GM21786 (cell line): Measurements from ENCODE around the gene GPC5.
"Not testable (repeated sequence)": the region's sequence is repeated elsewhere in the genome, so short reads cannot be mapped to it uniquely, and the experiment has no call there.

Experiments
- ATAC-seq: cut with Tn5 transposase; IDR thresholded peaks from one replicate; pipeline ENCODE4 v1.9.1; 2021; ENCODE audit not compliant: unreplicated experiment

GPC5 gene

DNA sequence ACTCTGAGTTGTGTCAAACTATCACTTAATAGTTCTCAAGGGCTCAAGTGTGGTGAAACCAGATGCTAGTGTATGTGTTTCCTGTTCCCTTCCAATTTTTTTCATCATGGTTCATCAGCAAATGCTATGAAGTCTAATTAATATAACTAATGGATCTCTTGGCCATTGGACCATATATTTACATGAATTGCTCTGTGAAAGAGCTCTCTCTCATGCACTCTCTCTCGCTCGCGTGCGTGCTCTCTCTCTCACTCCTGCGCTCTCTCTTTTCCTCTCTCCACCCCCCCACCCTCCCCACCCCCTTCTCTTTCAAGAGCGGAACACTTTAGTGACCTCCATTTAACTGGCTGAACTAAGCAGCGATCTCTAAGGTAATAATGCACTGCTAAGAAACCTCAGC lies 1281.2 kb downstream of the GPC5 start:
- no peak for ATAC-seq

DNA sequence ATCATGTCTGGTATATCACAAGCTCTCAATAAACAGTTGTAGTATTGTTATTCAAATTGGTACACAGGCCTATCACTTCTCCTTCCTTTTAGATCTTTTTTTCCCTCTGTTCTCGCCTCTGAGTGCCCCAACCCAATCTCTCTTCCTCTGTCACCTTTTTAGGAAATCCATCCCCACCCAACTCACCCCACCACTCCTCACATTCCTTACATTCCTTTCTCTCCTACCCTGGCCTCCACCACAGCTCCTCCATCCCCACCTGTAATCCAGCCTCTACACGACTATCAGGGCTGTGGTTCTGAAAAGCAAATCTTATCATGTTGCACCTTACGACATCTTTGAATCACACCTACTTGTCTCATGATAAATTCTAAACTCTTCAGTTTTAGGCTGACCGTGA lies 1282.8 kb downstream of the GPC5 start:
- ATAC-seq, result no peak

DNA sequence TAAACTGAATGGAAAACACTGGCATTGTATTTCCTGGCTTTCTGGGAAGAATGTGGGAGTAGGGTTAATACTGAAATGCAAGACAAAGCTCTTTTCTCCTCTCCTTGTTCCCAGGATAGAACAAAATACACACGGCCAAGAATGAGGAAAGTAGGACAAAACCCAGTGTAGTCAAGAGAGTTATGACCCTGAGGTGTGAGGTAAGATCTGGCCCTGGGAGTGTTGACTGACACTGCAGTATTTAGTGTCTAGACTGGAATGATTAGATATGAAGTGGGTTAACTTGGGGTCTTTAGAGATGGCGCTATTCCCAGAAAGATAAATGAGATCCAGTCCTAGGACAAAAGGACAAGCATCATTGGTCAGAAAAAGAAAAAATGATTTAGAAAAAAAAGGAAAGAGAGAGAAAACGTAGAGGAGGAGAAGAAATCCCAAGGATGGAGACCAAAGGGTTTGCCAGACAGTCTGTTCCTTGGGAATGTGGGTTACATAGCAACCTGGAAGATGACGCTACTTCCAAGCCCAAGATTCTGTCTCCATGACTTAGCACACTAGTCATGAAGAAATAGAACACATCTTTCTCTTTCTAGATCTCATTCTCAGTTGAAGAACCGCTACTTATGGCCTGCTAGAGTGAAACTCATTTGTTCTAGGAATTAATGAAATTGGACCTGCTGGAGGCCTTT lies 1284.6 kb downstream of the GPC5 start:
- ATAC-seq, result no peak

DNA sequence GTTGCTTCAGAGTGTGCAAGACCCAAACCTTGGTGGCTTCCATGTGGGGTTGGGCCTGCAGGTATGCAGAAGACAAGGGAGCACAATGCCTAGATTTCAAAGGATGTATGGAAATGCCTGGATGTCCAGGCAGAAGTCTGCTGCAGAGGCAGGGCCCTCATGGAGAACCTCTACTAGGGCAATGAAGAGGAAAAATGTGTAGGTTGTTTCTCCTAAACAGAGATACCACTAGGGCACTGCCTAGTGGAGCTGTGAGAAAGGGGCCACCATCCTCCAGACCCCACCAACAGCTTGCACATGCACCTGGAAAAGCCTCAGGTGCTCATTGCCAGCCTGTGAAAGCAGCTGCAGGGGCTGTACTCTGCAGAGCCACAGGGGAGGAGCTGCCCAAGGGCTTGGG lies 1295.6 kb downstream of the GPC5 start:
- ATAC-seq, result no peak

DNA sequence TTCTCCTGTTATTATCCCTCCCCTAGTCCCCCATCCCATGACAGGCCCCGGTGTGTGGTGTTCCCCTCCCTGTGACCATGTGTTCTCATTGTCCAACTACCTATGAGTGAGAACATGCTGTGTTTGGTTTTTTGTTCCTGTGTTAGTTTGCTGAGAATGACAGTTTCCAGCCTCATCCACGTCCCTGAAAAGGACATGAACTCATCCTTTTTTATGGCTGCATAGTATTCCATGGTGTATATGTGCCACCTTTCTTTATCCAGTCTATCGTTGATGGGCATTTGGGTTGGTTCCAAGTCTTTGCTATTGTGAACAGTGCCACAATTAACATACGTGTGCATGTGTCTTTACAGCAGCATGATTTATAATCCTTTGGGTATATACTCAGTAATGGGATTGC lies 1297.4 kb downstream of the GPC5 start:
- ATAC-seq, result not testable (repeated sequence)

DNA sequence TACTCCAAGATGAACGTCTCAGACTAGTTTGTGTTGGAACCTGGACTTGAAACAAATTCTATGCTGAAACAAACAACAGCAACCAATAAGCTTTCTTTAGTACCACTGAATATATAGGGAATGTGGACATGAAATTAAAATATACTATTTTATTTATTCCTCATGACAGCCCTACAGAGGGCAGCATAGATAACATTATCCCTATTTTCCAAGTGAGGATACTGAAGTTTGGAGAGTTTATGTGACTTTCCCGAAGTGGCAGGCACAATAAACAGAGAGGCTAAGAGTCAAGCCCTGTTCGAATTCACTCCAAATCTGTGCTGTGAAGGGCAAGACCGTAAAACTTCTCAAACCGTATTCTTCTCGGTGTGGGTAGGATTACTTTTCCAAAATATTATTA lies 1318.3 kb downstream of the GPC5 start:
- no peak for ATAC-seq

DNA sequence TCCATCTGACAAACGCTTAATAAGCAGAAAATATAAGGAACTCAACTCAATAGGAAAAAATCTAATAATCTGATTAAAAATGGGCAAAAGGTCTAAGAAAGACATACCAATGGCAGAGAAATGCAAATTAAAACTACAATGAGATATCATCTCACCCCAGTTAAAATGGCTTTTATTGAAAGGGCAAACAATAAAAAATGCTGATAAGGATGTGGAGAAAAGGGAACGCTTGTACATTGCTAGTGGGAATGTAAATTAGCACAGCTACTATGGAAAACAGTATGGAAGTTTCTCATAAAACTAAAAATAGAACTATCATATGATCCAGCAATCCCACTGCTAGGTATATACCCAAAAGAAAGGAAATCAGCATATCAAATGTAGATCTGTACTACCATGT lies 1319.4 kb downstream of the GPC5 start:
- no peak for ATAC-seq

DNA sequence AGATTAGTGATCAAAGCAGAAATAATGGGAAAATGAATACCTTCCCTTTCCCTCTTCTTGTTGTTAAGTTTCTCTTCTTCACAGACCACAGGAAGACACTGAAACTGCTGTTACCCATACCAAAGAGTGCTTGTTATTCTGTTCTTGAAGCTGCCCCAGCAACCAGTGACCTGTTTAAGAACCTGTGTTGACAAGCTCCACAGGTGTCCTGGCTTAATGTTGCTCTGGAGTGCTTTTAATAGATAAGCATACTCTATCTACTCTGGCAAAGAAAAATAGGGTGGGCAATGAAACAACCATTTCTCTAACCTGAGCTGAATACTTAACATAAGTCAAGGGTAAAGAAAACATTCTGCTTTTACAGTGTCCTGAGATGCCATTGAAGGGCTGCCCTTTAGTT lies 1321.4 kb downstream of the GPC5 start:
- no peak for ATAC-seq

DNA sequence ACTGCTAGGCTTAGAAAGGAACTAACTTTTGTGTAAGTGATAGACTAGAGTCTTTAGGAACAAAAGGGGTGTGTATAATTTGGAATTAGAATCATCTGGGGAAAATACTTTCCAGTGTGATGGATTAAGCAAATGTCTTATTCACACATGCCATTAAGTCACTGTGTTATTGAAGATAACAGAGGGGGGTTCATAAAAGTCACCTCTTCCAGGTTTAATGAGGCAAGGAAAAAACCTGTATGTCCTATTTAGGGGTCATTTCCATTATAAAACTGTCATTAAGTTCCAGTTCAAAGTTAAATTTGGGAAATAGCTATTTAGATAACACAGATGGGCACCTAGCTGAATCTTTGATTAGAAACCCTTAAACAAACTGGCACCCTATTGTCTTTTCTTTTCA lies 1323.2 kb downstream of the GPC5 start:
- no peak for ATAC-seq

DNA sequence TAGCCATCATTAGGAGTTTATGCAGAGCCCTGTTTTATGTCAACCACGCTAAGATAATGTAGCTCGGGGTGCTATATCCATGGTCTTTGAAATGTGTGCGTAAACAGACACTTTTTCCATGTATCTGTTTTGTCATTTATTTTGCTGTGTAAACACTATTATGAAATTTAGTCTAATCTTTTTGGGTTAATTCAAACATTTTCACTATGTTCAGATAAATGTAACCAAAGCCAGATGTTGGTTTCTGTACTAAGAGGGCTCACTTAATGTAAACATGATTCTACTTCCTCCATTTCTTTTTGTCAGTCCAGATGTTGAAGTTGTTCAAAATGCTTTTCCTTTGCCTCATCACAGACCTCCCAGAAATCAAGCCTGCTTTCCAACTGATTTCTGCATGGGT lies 1328.7 kb downstream of the GPC5 start:
- ATAC-seq, result no peak

DNA sequence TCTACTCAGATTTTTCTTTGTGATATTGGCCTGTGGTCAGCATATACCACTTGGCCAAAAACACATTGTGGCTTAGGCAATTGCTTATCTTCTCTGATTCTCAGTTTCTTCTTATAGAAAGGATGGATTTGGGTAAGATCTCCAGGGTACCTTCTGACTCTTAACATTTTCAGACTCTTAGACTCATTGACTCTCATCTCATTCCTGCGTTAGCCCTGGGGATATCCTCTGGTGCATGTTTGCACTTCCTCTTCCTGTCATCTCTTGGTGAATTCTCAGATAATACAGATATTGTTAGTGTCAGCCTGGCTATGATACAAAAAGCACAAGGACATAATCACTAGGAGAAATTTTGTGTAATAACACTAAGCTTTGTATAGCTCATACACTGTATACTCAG lies 1335.6 kb downstream of the GPC5 start:
- ATAC-seq, result no peak

DNA sequence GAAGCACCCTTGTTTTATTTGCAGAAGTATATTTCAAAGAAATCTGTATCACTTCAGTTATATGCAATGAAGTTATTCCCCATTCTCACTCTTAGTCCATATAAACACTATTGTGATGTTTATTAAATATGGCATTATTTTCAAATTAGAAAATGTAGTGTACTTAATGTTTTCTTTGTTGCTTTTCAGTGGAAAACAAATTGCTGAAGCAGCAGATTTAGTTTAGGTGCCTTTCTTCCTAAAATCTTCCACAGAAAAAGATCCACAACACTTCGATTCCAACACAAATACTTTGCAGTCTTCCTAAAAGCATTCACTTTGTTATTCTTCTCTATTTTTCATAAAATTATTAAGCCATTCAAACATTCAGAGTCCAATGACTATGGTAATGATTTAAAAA lies 1336.1 kb downstream of the GPC5 start:
- ATAC-seq, result no peak

DNA sequence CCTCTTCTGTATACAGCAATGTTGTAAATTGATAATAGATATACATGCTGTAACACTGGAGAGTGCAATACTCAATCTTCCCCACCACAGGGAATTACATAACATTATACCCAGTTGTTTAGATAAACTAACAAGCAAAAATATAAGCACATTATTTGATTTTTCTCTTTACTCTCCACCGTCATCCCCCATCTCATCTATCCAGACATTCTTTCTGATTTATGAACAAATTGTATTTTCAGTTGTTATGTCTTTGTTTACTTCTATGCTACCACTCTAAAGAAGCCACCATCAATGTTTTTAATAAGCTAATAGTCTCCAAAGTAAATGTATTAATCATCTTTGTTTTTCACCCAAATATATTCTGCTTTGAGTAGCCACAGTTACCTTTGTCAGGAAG lies 1337.5 kb downstream of the GPC5 start:
- ATAC-seq, result no peak

DNA sequence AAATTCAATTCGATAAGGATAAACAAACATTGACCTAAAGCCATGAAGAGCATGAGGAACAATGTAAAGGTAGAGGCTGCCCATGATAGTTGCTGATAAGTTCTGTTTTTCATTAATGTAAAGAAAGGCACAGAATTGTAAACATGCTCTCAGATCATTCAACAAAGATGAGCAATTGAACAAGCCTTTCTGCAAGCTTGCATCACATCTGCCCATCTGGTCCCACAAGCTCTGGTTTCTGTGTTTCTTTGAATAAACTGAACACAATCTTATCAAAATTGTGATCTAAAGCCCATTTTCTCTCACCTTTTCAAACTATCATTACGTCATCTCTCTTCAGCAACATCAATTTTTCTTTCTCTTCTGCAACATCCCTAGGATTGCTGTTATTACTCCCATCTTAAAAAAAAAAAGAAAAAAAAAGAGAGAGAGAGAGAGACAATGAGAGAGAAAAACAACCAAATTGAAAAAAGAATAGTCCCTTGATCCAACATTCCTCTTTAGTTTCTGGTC lies 1340.9 kb downstream of the GPC5 start:
- no peak for ATAC-seq

DNA sequence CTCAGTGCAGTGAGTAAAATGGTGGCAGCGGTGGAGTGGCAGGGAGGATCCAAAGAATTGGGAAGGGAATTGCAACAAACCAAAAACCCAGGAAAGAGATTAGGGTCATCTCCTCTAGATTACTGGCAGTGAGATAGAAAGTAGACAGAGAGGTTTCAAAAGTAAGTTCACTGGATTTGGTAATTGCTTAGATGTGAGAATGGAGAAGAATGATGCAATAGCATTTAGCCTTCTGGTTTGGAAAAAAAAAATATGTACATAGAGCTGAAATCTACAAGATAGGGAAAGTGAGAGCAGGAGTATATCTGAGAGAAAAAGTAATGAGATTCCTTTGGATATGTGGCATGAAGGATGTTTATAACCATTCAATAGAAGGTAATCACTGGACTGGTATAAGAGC lies 1345.6 kb downstream of the GPC5 start:
- ATAC-seq, result no peak

DNA sequence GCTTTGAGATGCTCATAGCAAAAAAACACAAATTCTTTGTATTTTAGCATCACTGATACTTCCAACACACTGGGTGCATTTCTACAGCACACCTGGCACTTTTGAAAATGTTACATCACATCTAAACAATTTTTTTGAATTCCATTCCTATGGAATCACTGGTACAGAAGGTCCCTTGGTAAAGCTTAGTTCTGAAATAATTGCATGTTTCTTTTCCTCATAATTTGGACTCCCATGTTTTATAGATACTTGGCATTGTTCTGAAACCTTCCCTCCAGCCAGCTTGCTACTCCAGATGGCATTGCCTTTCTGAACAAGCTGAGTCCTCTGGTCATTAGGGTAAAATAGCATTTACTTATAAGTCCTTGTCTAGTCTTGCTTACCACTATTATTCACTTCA lies 1346.8 kb downstream of the GPC5 start:
- no peak for ATAC-seq

DNA sequence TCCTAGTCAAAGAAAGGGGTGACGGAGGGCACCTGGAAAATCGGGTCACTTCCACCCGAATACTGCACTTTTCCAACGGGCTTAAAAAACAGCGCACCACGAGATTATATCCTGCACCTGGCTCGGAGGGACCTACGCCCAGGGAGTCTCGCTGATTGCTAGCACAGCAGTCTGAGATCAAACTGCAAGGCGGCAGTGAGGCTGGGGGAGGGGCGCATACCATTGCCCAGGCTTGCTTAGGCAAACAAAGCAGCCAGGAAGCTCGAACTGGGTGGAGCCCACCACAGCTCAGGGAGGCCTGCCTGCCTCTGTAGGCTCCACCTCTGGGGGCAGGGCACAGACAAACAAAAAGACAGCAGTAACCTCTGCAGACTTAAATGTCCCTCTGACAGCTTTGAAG lies 1354.3 kb downstream of the GPC5 start:
- ATAC-seq, result not testable (repeated sequence)

DNA sequence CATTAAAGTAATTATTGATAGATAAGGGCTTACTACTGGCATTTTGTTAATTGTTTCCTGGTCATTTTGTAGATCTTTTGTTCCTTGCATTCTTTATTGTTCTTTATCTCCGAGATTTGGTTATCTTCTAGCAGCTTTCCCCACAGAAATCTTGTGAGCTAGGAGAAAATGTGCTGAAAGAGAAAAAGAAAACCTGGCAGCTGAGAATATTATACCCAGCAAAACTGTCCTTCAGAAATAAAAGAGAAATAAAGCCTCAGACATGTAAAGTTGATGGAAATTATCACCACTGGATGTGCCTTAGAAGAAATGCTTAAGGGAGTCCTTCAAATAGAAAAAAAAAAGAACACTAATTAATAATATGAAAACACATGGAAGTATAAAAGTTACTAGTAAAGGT lies 1363.3 kb downstream of the GPC5 start:
- no peak for ATAC-seq

DNA sequence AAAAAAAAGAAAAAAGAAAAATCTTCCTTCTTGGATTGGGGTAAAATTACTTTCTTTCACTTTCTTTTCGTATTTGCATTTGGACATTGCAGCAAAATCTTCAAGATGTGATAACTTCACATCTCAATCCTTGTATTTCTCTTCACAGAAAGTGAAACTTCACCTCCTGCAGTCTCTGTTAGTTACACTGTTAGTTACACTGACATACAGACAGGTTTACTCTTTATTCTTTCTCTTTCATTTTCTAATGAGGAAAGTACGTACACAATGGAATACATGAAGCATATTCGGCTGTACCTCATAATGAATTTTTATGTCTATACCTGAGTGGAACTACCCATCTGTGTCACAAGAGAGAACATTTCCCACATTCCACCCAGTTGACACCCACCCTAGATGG lies 1369.0 kb downstream of the GPC5 start:
- no peak for ATAC-seq

DNA sequence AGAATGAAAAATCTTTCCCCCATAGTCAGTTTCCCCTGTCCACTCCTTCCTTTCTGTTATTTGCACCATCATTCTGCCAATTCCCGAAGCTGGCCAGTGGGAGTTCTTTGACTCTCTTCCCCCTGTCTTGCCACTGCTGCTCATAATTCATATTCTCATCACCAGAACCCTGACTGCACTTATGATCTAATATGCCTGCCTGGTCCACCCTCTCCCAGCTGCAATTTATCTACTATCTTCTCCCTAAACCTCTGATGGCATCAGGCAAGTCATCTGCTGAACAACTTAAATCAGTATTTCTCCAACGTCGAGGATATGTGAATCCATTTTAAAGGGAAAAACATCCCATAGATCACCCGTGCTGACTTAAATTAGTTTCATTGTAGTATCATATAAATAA lies 1370.2 kb downstream of the GPC5 start:
- no peak for ATAC-seq

DNA sequence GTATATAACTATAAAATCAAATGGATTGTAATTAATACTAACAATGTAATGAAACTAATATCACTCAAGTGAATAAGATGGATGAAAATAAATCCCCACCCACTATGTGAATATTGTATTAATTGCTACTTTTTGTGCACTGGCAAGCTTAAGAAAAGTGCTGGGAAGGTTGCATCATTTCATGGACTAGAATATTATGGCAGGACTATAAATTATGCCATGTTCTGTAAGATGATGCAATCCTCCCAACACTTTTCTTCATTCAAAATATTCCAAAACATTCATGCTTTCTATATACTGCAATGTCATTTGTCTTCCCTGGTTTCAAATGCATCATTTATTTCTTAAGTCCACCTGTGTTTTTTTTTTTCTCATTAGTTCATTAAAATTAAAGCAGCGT lies 1370.6 kb downstream of the GPC5 start:
- no peak for ATAC-seq

DNA sequence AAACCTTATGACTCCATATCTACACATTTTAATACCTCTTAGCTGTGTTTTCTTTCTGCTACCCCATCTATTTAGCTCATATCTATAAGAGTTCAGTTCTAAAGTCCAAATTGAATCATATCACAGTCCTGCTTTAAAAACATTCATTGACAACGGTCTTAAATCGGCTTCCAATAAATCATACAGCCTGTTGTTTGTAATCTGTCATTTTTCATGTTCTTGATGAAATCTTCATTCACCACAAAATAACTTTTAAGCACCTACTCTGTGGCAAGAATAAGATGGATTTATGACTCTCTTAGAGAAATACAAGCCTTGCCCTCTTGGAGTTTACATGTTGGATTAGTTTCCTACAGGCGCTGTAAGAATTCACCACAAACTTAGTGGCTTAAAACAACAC lies 1377.2 kb downstream of the GPC5 start:
- no peak for ATAC-seq

DNA sequence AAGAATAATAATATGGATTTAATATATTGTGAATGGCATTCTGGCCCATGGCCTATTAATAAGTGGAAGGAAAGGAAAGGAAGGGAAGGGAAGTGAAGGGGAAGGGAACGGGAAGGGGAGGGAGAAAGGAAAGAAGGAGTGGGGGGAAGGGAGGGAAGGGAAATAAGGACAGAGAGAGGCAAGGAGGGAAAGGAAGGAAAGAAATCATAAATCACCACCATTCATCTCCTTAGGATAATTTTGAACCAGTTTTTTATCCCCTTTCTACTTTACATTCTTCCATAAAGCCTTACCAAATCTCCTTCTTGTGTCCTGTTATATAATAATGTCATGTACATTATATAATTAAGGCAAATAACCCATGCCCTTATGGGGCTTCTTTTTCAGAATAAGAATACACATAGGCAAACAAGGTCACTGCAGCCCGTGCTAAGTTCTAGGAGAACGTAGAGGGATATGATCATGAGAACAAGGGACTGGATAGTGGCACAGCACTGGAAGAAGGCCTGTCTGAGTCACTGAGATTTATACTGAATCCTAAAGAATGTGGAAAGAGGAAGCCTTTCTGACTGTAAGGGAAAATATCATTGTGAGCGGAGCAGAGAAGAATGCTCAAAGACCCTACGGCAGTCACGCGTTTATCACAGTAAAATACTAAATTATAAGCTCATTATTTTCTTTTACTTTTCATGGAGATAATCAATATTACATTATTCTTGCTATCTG lies 1383.7 kb downstream of the GPC5 start:
- ATAC-seq, result no peak
